SIG-M5 treated with dmso at 0.1 percent for 504 hours (cell line): ENCODE data around the gene CTSW.

Source experiments
- DNase-seq: peaks from one replicate; lab custom pipeline; 2025; ENCODE audit not compliant: unreplicated experiment; lab: John Stamatoyannopoulos, UW

The CTSW gene

DNA sequence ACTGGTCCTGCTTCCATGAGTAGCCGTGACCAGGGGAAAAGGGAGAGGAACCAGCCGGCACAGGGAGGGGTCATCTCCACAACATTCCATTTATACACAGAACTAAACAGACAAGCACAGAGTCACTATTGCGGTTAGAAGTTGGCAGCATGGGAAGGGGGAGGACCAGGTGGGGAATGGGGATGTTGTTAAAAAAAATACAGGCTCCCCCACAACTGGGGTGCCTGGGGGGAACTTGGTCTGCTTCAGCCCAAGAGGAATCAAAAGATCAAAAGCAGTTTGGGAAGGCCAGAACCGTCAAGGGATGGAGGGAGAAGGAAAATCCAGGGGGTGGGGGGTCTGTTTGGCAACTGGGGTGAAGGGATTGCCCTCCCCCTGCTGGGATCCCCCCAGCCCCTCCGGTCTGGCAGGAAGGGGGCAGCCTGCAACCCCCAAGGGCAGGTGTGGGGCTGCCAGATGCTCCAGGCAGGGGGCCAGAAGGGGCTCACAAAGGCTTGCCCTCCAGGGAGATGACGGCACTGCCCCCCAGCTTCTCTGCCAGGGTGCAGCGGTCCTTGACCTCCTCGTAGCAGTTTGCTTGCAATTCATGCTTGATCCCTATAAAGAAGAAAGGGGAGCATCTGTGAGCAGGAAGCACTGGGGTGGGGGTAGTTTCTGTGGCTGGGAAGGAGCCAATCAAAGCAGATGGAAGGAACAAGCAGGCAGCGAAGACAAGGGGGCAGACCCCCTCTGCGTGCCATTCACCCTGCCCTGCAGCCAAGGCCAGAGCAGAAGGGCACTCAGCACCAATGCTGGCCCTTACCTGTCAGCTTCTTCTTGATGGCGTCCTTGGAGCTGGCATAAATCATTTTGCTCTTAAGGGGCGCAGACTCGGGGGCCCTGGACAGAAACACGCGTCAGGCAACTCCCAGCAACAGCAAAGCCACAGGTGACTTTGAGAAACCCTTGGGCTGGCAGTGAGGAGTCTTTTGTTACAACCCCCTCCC, 24.5 kb upstream of the CTSW start:
- no peak for DNase-seq

DNA sequence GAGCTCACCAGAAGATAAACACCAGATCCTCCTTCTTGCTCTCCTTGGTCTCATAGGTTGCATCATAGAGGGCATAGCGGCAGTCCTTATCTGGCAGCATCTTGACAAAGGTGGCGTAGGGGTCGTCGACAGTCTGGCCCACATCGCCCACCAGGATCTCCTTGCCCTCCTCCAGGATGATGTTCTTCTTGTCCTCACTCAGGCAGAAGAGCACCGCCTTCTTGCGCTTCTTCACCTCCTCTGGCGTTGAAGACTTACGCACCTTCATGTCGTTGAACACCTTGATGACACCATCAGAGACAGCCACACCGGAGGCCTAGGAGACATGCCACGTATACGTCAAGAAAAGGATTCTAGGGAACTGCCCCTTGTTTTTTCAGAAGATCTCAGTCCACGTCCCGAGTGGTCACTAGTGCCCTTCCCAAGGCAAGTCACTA, 23.7 kb upstream of the CTSW start:
- no peak for DNase-seq

DNA sequence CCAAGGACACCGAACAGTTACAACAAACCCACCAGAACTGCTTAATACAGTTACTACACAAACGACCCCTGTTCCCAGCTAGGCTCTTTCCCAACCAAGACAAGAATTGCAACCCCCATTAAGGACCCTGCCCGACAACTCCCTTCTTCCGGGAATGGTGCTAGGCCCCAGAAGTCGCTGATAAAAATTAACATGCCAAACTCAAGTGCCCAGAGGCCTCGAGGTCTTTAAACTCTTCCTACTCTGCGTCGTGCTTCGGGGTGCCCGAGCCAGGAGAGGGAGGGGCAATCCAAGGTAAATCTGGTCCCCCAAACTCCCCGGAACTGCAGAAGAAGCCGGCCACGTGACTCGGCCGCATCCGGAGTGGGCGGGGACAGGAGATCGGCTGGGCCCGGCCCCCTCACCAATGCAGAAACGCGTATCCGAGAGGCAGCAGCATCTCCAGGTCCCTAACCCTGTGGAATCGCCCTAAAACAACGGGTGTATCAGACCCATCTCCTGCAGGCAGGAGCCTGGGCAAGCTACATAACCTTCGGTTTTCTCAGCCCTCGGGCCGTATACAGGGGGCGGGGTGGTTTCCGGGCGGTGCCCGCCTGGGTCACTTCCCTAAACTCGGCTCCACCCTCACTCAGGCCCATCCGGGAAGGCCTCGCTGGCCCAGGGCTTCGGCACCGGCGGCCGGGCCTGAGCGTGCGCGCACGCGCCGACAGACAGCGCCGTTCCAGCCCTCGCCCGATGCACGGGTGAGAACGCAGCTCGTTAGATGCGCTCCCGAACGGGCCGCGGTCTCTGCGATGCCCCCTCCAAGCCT, 22.7 kb upstream of the CTSW start:
- DNase-seq = peak; percentile 78

DNA sequence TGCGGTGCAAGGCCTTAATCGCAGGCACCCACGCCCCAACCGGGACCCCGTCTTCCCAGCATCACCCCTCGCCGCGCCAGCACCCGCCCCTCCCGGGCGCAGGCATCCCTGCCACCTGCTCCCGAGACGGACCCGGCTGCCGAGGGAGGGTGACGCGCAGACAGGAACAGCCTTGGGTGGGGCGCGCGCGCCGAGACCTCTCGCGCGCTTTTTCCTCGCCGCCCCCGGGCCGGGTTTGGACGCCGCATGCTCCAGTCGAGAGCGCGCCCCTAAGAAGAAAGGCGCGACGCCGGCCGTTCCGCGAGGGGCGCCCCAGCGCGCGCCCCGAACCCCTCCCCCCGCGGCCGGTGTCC, 22.2 kb upstream of the CTSW start:
- no peak for DNase-seq

DNA sequence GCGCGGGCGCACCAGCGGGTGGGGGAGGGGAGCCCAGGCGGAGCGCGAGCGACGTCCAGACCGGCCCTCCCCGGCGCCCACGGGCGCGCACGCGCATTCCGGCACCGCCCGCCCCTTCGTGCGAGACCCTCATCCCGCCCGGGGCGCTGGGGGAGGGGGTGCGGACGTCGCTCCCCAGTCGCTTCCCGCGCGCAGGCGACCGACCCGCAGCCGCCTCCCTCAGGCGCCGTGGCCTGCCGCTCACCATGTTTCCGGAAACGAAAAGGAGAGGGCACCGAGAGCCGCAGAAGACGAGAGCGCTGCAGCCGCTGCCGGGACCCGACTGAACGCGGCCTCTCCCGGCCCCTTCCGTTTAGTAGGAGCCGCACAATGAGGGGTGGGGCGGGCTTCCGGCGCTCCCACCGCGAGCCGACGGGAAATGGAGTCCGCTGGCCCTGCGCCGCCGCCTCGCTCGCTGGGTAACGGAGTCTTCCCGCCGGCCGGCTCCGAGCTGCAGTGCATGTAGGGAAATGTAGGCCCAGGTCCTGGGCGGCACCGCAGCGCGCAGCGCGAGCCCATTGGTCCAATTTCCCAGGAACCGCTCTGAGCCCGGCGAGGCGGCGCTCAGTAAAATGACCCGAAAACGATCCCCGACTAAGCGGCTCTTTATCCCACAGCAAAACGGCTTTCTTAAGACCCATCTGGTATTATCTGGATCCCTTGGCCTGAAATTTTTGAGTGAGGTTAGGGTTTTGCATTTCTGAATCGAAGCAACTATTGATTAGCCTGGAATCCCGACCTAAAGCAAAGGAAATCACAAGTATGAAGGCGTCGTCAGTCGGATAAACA, 21.6 kb upstream of the CTSW start, which contains the start of gene CFL1:
CFL1 (minus strand) TSS at position 328 of the 828 bp plus-strand sequence; CDS start at position 247, 81 bp downstream.
- DNase-seq = peak; percentile 97

DNA sequence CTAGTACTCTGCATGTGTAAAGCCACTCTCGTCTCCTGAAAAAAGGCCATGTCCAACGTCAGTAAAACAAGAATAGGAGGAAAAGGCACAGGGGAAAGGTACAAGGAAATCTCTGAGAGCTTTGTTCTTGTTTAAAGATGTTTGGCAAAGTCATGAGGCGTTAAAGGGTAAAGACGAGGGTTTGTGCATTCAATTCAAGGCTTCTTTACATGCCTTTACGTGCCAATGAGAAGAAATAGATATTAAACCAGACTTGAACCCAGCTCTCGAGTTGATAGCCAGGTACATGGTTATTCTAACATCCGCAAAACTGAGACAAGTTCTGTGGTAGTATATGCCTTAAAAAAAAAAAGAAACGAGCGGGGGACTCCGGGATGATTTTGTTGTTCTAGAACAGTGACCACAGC, 21.0 kb upstream of the CTSW start:
- DNase-seq = peak; percentile 55

DNA sequence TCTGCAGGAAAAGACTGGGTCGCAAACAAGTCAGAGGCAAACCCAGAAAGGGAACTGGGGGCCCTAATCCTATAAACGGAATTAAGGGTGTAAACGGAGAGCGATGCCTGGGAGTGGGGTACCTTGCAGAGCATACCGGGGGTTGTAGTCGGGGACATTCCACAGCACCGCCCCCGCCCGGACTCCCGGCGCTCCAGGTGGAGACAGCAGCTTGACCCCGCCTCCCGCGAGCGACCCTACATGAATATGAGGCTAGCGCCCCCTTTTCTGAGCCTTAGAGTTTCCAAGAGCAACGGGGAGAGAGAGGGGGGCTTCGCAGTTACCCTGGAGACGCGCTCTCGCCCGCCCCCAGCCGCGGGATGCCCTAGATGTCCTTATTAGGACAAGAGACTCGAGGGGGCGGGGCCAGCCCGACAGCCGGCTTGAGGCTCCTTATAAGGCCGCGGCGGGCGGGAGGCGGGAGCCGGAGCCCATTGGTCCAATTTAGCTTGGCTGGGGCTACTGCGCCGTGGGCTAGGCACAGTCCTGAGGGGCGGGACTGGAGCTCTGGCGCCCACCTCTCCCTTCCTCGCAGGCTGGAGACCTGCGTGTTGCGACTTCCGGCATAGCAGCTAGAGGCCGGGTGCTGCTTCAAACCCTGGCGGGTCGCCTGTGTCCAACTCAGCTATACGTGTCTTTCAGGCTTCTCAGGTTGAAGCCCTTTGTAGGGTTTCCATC, 20.4 kb upstream of the CTSW start:
- DNase-seq = peak; percentile 97

DNA sequence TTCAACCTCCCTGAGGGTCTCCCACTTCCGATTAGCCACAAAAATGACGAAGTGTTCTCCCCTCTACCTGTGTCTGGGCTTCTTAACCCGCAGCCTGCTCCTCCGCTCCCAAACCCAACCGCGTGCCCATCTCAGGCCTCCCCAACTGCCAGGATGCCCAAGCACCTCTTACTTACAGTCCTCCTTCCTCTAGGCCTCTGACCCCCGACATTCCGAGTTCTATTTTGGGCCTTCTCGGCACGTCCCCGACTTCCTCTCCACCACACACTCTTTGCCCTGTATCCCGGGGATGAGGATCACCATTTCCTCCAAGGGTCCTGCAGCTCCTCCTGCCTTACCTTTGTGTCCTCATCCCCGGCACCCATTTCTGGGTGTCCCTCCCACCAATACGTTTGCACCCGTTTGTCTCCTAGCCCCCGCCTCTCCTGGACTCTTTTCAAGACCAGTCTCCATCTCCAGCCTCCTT, 19.8 kb upstream of the CTSW start:
- peak; percentile 76 for DNase-seq

DNA sequence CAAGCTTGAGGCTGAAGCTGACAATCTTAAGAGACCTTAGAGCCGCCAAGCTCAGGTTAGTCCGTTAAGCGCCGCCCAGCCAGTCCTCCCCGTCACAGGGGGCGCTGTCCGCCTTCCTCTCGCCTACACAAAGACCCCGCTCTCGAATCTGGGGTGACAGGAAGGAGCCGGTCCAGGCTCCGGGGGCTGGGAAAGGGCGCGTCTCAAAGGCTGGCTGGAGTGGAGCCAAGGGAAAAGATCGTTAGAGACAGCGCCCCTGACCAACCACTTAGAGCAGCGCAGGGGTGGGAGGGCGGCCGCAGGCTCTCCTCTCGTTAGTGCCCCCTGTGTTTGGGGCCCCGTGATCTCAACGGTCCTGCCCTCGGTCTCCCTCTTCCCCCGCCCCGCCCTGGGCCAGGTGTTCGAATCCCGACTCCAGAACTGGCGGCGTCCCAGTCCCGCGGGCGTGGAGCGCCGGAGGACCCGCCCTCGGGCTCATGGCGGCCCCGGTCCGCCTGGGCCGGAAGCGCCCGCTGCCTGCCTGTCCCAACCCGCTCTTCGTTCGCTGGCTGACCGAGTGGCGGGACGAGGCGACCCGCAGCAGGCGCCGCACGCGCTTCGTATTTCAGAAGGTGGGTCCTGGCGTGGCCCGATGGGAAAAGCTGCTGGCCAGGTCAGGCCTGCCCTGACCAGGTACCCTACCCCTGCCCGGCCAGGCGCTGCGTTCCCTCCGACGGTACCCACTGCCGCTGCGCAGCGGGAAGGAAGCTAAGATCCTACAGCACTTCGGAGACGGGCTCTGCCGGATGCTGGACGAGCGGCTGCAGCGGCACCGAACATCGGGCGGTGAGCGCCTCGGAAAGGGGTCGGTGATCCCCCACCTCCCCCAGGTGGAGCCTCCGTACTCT, 19.1 kb upstream of the CTSW start, which contains the start of gene MUS81:
MUS81 (plus strand) TSS at position 156 of the 887 bp plus-strand sequence; CDS start at position 477, 321 bp downstream.
- DNase-seq = peak; percentile 96

DNA sequence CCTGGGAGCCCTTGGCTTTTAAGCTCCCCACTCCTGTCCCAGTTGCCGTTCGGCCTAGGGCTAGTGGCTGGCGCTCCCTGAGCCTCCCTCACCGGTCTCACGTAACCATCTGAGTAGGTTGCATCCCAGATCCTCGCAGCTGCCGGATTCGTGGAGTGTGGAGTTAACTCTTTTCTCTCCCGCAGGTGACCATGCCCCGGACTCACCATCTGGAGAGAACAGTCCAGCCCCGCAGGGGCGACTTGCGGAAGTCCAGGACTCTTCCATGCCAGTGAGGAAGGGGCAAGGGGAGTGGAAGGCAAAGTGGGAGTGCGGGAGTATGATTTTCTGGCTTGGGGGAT, 18.5 kb upstream of the CTSW start:
- DNase-seq = no peak

DNA sequence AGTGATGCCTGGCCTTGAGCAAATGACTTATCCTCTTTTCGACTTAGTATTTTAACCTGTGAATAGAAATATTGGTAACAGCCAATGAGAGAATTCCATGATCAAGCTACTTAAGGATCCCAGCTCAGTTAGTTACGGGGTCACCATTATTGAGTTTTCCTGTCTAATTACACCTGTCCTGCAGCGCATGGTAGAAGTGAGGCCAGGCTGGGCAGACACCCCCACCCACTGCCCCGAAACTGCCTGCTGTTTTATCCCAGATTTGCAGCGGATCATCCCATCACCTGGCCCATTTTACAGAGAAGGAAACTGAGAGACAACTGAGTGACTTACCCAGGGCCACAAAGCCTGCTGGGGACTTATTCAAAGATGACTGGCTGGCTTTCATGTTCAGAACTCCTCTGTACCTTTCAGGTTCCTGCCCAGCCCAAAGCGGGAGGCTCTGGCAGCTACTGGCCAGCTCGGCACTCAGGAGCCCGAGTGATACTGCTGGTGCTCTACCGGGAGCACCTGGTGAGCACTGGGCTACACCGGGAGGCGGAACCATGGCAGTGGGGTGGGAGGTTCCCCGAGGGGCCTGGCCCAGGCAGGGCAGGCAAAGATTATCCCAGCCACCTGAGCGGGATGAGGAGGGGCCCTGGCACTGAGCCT, 18.0 kb upstream of the CTSW start:
- DNase-seq = no peak

DNA sequence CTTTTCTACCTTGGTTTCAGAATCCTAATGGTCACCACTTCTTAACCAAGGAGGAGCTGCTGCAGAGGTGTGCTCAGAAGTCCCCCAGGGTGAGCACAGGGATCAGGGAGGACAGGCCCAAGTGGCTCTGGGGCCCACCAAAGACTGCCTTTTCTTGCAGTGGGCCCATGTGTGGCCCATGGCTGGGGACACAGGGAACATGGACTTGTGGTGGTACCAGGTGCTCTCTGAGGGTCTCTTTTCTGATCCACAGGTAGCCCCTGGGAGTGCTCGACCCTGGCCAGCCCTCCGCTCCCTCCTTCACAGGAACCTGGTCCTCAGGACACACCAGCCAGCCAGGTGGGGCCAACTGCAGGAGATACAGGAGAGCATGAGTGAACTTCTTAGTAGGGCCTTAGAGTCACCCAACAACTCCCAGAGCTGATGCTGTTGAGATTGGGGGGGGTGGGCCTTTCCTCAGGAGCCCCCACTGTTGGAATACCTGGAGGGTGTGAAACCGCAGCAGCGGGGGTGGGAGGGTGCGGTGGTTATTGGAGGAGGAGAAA, 17.4 kb upstream of the CTSW start:
- DNase-seq = no peak

DNA sequence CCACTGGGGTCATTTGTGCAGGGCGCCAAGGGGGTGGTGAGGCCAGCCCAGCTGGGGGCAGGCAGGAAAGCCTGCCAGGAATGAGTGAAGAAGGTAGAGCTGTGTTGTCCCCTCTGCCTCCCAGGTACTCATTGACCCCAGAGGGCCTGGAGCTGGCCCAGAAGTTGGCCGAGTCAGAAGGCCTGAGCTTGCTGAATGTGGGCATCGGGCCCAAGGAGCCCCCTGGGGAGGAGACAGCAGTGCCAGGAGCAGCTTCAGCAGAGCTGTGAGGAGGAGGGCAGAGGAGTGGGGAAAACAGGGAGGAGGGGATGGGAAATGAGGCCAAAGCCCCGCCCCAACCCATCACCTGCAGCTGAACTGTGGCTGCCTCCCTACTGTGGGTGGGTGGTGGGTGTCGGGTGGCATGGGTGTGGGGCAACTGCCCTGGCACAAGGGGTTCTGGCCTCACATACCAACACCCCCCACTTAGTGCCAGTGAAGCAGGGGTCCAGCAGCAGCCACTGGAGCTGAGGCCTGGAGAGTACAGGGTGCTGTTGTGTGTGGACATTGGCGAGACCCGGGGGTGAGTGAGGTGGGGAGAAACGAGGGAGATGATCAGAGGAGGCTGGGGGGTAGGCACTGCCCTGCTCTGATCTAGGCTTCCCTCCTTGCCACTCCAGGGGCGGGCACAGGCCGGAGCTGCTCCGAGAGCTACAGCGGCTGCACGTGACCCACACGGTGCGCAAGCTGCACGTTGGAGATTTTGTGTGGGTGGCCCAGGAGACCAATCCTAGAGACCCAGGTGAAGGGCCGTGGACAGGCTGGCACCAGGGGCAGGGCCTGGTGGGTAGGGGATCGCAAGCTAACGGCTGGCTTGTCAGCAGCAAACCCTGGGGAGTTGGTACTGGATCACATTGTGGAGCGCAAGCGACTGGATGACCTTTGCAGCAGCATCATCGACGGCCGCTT, 16.4 kb upstream of the CTSW start:
- DNase-seq = no peak

DNA sequence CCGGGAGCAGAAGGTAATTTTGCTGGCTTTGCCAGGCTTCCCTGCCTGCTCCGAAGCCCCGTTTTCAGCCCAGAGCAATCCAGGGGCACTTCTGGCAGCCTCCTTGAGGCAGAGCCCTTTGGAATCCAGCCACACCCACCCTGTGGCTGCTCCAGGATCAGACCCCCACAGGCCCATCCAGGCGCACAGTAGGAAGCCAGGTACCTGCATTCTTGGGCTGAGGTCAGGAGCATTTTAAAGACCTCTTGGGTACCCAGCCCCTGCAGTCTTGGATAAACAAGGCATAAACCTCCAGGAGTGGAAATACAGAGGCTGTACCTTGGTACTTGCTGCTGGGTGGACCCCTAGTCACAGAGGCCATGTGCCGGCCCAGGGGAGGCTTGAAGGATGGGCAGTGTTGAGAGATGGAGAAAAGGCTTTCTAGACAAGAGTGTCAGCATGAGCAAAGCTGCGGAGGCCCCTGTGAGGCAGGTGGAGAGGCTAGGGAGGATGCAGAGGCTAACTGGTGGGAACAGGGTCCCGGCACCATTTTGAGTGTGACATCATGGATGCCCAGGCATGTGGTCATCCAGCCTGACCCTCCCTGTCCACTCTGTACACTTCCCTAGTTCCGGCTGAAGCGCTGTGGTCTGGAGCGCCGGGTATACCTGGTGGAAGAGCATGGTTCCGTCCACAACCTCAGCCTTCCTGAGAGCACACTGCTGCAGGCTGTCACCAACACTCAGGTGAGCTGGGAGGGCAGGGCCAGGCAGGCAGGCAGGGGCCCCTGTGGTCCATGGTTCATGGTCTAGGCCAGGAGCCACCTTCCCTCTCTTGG, 15.5 kb upstream of the CTSW start:
- DNase-seq = no peak

DNA sequence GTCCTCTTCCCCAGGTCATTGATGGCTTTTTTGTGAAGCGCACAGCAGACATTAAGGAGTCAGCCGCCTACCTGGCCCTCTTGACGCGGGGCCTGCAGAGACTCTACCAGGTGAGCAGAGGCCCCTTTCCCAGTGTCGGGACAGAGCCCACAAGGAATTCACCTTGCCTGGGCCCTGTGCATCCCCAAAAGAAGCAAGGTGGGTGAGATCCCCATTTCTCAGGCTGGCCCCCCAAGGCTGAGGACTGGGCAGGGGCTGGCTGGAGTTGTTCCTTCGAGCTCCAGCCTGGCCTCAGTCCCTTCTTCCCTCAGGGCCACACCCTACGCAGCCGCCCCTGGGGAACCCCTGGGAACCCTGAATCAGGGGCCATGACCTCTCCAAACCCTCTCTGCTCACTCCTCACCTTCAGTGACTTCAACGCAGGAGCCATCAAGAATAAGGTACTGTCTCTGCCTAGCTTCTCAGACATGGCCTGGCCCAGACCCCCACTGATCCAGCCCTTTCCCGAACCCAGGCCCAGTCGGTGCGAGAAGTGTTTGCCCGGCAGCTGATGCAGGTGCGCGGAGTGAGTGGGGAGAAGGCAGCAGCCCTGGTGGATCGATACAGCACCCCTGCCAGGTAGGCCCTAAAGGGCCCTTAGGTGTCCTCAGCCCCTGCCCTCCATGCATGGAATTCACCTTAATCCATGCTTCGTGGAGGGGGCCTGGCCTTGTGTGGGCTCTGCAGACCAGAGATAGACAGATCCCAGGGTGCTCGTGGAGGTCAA, 14.7 kb upstream of the CTSW start:
- DNase-seq = no peak
